SH-SY5Y (cell line): ENCODE measurements around the gene VPS33A.

ENCODE experiments used
- GATA2 ChIP-seq: IDR thresholded peaks from 2 replicates; pipeline ENCODE4 v1.6.1; 2011; ENCODE audit warnings: mild to moderate bottlenecking, low read depth, low read length
- GATA3 ChIP-seq: IDR thresholded peaks from 2 replicates; pipeline ENCODE4 v1.6.1; 2011; ENCODE audit warnings: low read depth, mild to moderate bottlenecking, low read length, moderate library complexity

VPS33A gene

DNA sequence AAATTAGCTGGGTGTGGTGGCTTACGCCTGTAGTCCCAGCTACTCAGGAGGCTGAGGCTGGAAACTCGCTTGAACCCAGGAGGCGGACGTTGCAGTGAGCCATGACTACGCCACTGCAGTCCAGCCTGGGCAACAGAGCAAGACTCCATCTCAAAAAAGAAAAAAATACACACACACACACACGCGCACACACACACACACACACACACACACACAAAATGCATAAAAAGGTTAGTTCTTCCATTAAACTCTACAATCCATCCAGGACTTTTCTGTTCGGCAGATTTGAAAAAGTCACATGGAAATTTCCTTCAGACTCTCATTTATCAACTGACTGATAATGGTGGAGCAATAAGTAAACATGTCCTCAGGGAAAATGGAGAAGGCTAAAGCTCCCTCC lies 9.2 kb upstream of the VPS33A start:
- TF ChIP-seq GATA3 (no peak), GATA2 (no peak)

DNA sequence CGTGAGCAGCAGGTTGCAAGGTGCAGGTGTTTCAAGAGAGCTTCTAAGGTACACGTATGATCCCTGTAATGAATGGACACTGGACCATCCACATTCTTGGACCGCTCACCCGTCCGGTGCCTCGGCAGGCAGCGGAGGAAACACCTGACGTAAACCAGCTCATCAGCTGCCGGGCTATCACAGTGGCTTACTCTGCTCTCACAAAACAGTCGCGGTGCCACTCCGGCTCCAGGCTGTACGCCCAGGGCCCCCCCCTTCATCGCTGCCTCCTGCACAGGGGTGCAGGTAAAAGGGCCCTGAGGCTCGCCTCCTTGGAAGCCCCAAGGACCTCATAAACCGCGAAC lies 436 bp downstream of the VPS33A start:
- TF ChIP-seq GATA2: no peak
- TF ChIP-seq GATA3: no peak

DNA sequence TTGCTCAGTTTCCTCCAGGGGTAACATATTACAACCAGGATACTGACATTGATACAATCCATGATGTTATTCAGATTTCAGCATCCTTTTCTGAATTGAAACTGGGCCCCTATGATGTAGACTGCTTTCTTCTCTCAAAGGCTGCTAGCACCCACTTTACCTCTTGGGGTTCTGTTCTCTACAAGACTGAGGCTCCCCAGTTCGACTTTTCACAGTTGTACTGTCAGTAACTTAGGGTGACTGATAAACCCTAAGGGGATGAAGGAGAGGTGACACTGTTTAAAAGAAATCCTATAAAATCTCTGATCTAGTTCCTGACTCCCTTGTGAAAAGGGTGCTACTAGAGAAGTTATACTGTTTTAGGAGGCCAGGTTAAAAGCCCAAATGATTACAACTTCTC lies 818 bp downstream of the VPS33A start:
- TF ChIP-seq GATA3 (no peak), GATA2 (no peak)

DNA sequence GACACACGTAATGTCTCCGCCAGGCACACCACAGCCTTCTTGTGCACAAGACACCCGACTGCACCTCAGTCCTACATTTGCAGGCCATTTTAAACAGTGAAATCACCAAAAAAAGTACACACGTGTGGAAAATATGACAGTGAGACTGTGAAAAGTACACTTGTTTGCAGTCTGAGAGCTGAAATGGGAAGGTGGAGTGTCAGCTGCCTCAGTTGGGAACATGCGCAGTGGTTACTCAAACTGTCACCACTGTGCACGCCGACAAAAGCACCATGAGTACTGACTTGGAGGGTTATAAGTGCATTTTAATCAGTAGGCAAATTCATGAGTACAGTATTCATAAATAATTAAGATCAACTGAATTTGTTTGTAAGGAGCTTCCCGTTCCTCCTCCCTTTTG lies 15.8 kb downstream of the VPS33A start:
- TF ChIP-seq GATA2 (no peak), GATA3 (no peak)

DNA sequence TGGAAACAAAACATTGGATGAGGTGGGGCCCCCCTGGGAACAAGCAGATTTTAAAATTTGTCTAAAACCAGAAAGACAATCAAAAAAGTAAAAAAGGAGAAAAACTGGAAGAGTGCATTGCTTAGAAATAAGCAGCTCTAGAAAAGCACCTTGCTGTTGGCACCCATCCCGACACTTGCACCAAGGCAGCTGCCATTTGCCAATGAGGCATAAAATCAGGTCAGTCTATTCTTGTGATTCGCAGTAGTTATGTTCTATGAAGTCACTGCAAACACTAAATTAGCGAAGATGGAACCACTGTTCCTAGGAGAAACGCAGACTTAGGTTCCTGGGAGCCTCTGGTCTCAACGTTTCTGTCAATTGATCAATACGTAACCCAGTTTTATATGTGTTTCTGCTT lies 16.2 kb downstream of the VPS33A start:
- no peak for TF ChIP-seq GATA3
- no peak for TF ChIP-seq GATA2

DNA sequence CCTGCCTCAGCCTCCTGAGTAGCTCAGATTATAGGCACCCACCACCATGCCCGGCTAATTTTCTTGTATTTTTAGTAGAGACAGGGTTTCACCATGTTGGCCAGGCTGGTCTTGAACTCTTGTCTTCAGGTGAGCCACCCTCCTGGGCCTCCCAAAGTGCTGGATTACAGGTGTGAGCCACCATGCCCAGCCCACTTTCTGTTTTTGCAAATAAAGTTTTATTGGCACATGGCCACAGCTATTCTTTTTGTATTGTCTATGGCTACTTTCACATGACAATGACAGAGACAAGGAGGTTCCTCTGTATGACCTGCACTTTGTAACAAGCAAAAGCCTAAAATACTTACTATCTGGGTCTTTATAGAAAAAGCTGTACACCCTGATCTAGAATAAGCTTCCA lies 20.7 kb downstream of the VPS33A start:
- TF ChIP-seq GATA3 (no peak), GATA2 (no peak)

DNA sequence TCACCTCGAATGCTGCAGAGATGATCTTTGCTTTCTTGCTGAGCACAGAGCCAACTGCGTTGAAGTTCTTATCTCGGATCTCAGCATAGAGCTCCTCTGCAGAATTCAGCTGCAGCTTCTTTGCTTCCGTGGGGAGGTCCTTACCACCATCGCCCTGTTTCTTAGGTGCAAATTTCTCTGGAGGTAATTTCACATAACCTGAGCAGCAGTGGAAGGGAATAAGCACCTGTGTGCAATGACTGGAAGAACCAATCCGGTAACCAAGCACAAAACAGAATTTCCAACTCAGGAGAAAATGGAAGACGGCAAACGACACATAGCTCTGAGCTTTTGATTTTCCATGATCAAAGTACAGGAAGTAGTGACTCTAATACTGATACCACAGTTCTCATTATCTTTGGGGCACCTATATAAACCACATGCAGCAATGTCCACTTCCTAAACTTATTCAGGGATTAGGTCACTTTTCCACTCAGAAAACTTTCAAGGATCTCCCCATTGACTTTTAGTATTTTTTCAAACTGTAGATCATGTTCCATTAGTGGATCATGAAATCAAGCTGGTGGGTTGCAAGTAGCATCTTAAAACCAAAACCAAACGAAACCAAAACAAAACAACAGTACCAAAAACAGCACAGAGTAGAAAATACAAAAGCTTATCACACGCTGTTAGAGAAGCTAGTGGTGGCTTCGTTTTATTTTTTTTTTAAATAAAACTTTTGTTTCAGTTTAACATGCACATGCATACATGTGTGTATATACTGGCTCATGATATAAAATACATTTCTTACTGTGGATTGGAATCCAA lies 21.5 kb downstream of the VPS33A start:
- TF ChIP-seq GATA3 (no peak), GATA2 (no peak)

DNA sequence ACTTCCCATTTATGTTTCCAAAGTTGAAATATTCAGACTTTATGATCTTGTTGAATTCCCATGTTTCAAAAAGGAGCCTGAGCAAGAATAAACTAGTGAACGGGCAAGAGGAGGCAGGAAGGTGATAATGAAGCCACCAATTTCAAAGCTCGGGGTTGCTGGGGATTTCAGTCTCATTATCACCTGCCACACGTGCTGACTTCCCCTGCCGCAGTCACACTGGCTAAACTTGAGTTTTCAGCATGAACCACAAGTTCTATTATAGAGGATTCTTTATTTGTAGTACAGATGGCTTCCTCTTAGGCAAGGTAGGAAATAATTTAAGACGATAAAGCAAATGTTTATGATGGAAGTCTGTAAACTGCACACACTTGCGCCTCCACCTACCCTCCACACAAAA lies 22.3 kb downstream of the VPS33A start:
- TF ChIP-seq GATA2 (no peak), GATA3 (no peak)

DNA sequence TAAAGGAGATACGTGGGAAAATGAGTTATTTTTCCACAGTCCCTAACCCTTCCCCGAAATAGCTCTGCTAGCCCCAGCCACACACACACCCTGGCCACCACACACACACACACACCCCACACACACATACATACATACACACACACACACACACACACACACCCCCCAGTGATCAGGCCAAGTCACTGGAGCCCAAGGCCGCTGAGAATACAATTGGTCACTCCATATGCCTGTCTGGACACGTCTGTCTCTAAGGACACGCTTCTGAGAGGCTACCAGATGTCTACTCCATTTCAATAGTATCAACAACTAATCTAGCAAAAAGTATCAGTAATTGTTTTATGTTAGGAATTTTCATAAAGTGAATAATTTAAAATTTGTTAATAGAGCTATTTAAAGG lies 27.4 kb downstream of the VPS33A start:
- TF ChIP-seq GATA2 (no peak), GATA3 (no peak)

DNA sequence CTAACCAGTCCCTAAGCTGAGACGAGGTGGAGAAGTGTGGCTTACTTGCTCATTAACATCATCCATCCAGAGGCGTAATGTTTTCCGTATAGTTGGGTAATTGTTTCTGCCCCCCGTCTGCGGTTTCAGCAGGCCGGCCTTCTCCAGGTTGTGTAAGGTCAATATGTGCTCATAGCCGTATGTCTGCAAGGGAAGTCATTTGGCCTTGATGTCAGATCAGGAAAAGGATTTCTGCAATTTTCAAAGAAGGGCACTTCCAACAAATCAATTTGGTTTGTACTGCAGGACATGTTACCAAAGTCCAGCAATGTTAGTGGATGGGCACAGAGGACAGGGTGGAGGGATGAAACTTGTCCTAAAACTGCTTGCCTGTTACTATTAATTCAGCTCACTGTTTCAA lies 30.6 kb downstream of the VPS33A start:
- no peak for TF ChIP-seq GATA3
- TF ChIP-seq GATA2: no peak

DNA sequence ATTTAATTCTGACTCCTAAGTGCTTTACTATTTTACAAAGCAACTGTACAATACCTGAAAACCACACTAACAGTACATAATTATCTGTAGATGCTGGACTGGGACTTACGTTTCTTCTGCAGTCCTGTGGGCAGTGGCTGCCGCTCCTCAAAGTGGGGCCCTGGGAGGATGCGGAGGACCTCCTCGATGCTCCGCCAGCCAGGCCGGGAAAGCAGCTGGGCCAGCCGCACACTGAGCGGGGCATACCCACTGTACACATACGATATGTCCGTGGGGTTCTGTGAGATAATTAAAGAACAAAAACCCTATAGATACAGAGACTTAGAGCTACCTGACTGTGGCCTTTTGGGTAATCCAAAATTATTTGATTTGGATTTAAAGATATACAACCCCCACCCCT lies 33.6 kb downstream of the VPS33A start:
- TF ChIP-seq GATA2: no peak

DNA sequence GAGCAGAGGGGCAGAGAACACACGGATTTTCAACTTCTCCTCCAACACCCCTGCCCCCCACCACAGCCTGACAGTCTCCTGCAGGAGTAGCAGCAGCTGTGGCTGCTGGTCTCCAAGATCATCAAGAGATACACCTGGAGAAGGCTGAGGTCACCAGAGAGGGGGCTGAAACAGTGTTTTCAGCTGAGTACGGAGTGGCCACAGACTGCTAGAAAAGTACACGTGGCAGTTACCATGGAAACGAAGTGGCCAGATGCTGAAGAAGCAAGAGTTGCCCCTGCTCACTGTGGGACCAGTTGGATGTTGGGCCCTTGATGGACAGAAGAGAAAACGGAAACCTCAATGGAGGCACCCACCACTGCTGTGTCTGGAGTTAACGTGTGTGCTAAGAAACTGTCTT lies 35.5 kb downstream of the VPS33A start:
- TF ChIP-seq GATA2 (no peak), GATA3 (no peak)

DNA sequence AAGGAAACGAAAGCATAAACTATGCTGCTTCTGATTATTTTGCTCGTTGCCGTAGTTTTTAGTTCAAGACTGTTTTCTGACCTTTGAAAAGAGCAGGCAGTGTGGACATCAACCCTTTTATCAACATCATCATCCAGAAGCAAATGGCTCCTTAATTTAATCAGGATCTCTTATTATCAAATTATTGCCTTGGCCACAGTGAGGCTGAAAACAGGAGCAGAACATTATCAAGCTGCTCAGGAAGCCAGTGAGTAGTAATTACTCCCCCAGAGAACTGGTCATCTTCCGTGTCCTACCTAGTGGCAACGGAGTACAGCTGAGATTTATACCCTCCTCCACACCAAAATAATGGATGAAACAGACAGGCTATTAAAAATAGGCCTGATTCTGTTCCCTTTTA lies 38.2 kb downstream of the VPS33A start:
- TF ChIP-seq GATA2 (peak; percentile 96), GATA3 (peak; percentile 91)

DNA sequence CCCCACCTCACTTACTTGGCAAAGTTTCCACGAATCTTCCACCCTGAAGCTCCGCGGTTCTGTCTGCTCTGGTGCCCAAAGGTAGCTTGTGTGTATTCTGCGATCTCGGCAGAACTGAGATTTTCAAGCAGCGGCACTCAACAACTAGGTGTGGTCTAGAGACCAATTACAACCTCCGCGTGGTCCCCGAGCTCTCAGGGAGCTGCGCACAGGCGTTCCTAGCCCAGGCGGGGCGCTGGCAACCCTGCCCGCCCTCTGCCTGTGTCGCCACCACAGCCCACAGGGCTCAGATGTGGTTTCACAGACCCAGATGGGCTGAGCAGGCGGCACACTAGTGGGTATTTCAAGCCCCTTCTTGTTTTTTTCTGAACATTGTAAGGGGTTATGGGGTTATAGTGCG lies 39.0 kb downstream of the VPS33A start:
- TF ChIP-seq GATA2 (no peak), GATA3 (no peak)

DNA sequence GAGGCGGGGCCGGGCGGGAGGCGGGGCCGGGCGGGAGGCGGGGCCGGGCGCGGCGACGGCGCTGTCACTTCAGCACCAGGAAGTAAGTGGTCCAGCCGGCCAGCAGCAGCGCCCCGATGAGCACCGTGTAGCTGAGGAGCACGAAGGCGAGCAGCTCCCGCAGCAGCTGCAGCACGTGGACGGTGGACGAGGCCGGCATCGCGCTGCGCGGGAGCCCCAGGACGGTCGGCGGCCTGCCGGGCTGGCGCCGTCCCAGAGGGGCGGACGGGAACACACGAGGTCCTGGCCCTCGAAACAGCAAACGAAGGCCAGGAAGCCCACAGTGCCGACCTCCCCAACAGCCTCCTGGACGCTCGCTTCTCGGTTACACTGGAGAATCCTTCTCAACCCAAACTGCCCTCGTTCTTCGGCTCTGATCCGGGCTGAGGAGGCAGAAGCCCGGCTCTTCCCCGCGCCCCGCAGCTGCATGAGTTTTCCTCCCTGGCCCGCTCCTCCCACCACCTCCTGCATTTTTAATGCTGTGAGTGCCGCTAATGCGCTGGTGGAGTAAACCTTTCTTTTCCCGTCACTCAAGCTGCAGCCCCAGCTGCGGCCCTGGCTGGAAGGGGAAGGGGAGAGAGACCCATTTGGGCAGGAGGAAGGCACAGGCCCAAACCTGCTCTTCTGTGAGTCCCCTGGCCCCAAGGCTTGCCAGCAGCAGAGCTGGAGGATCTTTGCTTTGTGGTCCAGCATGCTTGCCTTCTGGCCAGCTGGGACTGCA lies 39.7 kb downstream of the VPS33A start:
- TF ChIP-seq GATA2 (no peak), GATA3 (no peak)

DNA sequence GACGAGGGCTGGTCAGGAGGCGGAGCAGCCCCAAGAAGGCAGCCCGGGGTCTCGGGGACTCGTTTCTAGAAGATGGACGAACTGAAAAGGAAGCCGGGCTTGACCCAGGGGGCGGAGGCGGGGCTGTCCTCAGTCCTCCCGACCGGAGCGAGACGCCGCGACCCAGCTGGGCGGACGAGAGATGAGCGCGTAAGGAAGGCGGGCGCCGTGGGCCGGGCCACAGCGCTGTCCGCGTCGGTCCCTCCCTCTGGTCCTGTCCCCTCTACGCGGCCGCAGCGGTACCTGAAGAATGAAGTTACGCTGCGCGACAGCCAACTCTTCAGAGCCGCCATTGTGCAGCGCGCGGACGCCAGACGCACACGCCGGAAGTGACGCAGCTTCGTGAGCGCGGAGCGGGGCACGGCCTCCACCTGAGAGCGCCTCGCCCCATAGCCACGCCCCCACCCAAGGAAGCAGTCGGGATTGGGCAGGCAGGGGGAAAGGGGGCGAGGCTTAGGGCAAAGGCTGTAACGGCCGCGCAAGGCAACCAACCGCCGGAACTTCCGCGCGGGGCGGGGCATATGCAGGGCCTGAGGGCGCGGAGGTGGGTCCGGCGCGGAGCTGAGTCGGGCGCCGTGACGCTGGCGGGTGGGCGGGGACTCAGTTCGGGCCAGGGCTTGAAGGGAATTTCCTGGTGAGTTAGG lies 40.5 kb downstream of the VPS33A start, which contains the start of gene DIABLO:
DIABLO (minus strand) TSS at position 370 of the 683 bp plus-strand sequence; CDS start at position 332, 38 bp downstream.
- no peak for TF ChIP-seq GATA2
- no peak for TF ChIP-seq GATA3
